A673 (cell line): Measurements from ENCODE around the gene RAB1B. TPM values are rescaled to one million over a fixed set of nuclear protein-coding genes. Genes with fewer than 3 reads are reported as not detected.
A peak's percentile ranks its signal among the peaks of the same experiment; 100 is the strongest.
"Not testable (repeated sequence)": the region's sequence is repeated elsewhere in the genome, so short reads cannot be mapped to it uniquely, and the experiment has no call there.

Source experiments
- BruUV-seq: library from RNA; stranded (reverse); fragments of 400-500 nt; replicated peaks from 2 replicates; lab custom pipeline; 2021; lab: Mats Ljungman, UMichigan
- CTCF ChIA-PET: fragments of 300-600 bp; sonication (Branson Sonifier 250); formaldehyde crosslinking; loops from one replicate; lab custom pipeline; 2022; ENCODE audit warnings: antibody characterized with exemption; lab: Charles Lee
- POLR2A ChIA-PET: fragments of 300-600 bp; sonication (Branson Sonifier 250); formaldehyde crosslinking; loops from one replicate; lab custom pipeline; 2022; ENCODE audit warnings: antibody characterized with exemption; ENCODE audit not compliant: low non-redundant PET; lab: Charles Lee
- DNase-seq: peaks from one replicate; pipeline ENCODE4 v3.0.0-alpha.2; 2015; ENCODE audit warnings: low spot score
- H3K27ac ChIP-seq: fragments of 200-600 bp; sonication (generic); 2 replicates; pipeline ENCODE4 v1.5.1; 2016; ENCODE audit warnings: mixed run types, low read depth, mild to moderate bottlenecking, mixed read lengths, antibody characterized with exemption, low read length; ENCODE audit not compliant: poor library complexity, severe bottlenecking
- H3K27me3 ChIP-seq: fragments of 200-600 bp; sonication (generic); replicated peaks from 2 replicates; pipeline ENCODE4 v1.6.1; 2017; ENCODE audit warnings: mixed run types, low read depth, mild to moderate bottlenecking, mixed read lengths, antibody characterized with exemption, low read length; ENCODE audit not compliant: insufficient read depth, poor library complexity
- H3K36me3 ChIP-seq: fragments of 200-600 bp; sonication (generic); 2 replicates; pipeline ENCODE4 v1.6.1; 2016; ENCODE audit warnings: mixed run types, mild to moderate bottlenecking, mixed read lengths, antibody characterized with exemption, low read length; ENCODE audit not compliant: insufficient read depth, poor library complexity, severe bottlenecking
- H3K4me1 ChIP-seq: fragments of 200-600 bp; sonication (generic); 2 replicates; pipeline ENCODE4 v1.6.1; 2017; ENCODE audit warnings: mixed run types, mild to moderate bottlenecking, mixed read lengths, antibody characterized with exemption, low read length; ENCODE audit not compliant: insufficient read depth, poor library complexity, severe bottlenecking
- H3K4me3 ChIP-seq: fragments of 200-600 bp; sonication (generic); 2 replicates; pipeline ENCODE4 v1.5.1; 2016; ENCODE audit warnings: low read depth, mixed run types, mild to moderate bottlenecking, mixed read lengths, low read length; ENCODE audit not compliant: poor library complexity, severe bottlenecking
- H3K9me3 ChIP-seq: fragments of 200-600 bp; sonication (generic); 2 replicates; pipeline ENCODE4 v1.6.1; 2016; ENCODE audit warnings: mixed run types, low read depth, mild to moderate bottlenecking, mixed read lengths, antibody characterized with exemption, low read length; ENCODE audit not compliant: poor library complexity, severe bottlenecking
- EZH2 ChIP-seq: fragments of 200-600 bp; sonication (generic); IDR thresholded peaks from 2 replicates; pipeline ENCODE4 v1.6.1; 2017; ENCODE audit warnings: borderline replicate concordance, low read depth, mild to moderate bottlenecking, mixed read lengths, antibody characterized with exemption, low read length; ENCODE audit not compliant: poor library complexity, severe bottlenecking
- intact Hi-C: fragments of 100-400 bp; cut with micrococcal nuclease; formaldehyde crosslinking; loops from one replicate; pipeline ENCODE4 v1.10.0; 2022; ENCODE audit not compliant: unreplicated experiment
- total RNA-seq: library from RNA; stranded (reverse); gene quantifications from 2 replicates; pipeline ENCODE4 v1.2.3, GENCODE V29; 2021
- TF ChIP-seq, protein P1 (sequence below): fragments of 300-800, 200-600 bp; sonication (generic); conservative IDR thresholded peaks from 2 replicates; pipeline ENCODE4 v1.5.1; 2017; ENCODE audit warnings: low read depth, mild to moderate bottlenecking, antibody characterized with exemption, low read length, moderate library complexity, mixed read lengths

RAB1B gene
- total RNA-seq, 1 experiment from 2014 or later, result 186 TPM

DNA sequence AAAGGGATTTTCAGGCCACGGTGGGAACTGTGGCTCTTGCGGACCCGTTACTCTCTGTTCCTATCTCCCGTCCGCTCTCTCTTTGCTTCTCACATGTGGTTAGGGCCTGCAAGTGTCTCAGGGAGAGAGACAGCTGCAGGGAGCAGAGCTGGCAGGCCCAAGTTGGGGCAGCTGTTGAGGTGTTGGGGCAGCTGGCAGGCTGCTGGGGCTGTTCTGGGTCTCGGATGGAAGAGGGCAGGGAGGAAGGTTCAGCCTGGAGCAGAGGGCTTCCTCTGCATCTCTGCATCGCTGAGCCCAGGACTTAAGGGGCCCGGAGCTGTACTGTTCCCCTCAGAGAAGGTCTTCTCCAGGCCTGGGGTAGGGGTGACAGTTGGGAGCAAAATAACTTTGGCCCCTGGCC lies 7.0 kb downstream of the RAB1B start:
- ChIA-PET CTCF (no interaction called here), POLR2A (no interaction called here)
- no peak overlapping the region for H3K4me3 ChIP-seq
- intact Hi-C loops, result no loop called here
- no peaks in the 10 kb centered on the region for H3K9me3 ChIP-seq
- no peaks in the 10 kb centered on the region for H3K27me3 ChIP-seq
- peaks cover 19% of the 10 kb centered on the region for H3K4me1 ChIP-seq
- peaks cover 40% of the 10 kb centered on the region for H3K36me3 ChIP-seq
- H3K27ac ChIP-seq, result no peak overlapping the region
- DNase-seq, result no peak
- no TSS peak for BruUV-seq
- TF ChIP-seq EZH2, result no peak
- TF ChIP-seq, protein P1, sequence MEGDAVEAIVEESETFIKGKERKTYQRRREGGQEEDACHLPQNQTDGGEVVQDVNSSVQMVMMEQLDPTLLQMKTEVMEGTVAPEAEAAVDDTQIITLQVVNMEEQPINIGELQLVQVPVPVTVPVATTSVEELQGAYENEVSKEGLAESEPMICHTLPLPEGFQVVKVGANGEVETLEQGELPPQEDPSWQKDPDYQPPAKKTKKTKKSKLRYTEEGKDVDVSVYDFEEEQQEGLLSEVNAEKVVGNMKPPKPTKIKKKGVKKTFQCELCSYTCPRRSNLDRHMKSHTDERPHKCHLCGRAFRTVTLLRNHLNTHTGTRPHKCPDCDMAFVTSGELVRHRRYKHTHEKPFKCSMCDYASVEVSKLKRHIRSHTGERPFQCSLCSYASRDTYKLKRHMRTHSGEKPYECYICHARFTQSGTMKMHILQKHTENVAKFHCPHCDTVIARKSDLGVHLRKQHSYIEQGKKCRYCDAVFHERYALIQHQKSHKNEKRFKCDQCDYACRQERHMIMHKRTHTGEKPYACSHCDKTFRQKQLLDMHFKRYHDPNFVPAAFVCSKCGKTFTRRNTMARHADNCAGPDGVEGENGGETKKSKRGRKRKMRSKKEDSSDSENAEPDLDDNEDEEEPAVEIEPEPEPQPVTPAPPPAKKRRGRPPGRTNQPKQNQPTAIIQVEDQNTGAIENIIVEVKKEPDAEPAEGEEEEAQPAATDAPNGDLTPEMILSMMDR, result no peak

DNA sequence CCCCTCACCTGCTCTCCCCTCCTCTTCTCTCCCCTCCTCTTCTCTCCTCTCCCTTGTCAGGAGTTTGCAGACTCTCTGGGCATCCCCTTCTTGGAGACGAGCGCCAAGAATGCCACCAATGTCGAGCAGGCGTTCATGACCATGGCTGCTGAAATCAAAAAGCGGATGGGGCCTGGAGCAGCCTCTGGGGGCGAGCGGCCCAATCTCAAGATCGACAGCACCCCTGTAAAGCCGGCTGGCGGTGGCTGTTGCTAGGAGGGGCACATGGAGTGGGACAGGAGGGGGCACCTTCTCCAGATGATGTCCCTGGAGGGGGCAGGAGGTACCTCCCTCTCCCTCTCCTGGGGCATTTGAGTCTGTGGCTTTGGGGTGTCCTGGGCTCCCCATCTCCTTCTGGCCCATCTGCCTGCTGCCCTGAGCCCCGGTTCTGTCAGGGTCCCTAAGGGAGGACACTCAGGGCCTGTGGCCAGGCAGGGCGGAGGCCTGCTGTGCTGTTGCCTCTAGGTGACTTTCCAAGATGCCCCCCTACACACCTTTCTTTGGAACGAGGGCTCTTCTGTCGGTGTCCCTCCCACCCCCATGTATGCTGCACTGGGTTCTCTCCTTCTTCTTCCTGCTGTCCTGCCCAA lies 7.7 kb downstream of the RAB1B start:
- BruUV-seq, result no TSS peak
- TF ChIP-seq, protein P1, result no peak
- TF ChIP-seq EZH2, result no peak
- H3K4me3 ChIP-seq, result no peak overlapping the region
- H3K4me1 ChIP-seq, result peaks cover 26% of the 10 kb centered on the region
- no peak for DNase-seq
- no peaks in the 10 kb centered on the region for H3K9me3 ChIP-seq
- intact Hi-C loops, result no loop called here
- no peaks in the 10 kb centered on the region for H3K27me3 ChIP-seq
- H3K27ac ChIP-seq, result no peak overlapping the region
- ChIA-PET POLR2A (no interaction called here), CTCF (no interaction called here)
- H3K36me3 ChIP-seq, result peaks cover 40% of the 10 kb centered on the region

DNA sequence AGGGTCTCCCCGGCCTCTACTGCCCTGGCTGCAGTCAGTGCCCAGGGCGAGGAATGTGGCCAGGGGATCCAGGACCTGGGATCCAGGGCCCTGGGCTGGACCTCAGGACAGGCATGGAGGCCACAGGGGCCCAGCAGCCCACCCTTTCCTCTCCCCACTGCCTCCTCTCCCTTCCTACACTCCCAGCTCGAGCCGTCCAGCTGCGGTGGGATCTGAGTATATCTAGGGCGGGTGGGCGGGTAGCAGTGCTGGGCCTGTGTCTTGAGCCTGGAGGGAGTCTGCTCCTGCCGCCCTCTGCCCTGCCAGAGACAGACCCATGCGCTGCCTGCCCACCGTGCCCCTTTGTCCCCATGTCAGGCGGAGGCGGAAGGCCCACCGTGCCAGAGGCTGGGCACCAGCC lies 8.2 kb downstream of the RAB1B start:
- H3K36me3 ChIP-seq, result peaks cover 39% of the 10 kb centered on the region
- DNase-seq, POLR2A ChIA-PET, intact Hi-C loops, H3K9me3 ChIP-seq, H3K27me3 ChIP-seq, H3K27ac ChIP-seq, BruUV-seq, H3K4me3 ChIP-seq, CTCF ChIA-PET: not testable (repeated sequence)
- peaks cover 27% of the 10 kb centered on the region for H3K4me1 ChIP-seq

DNA sequence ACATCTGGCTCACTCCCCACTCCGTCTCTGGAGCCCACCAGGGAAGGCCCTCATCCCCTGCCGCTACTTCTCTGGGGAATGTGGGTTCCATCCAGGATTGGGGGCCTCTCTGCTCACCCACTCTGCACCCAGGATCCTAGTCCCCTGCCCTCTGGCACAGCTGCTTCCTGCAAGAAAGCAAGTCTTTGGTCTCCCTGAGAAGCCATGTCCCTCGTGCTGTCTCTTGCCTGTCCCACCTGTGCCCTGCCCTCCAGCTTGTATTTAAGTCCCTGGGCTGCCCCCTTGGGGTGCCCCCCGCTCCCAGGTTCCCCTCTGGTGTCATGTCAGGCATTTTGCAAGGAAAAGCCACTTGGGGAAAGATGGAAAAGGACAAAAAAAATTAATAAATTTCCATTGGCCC lies 8.6 kb downstream of the RAB1B start:
- H3K27ac ChIP-seq, intact Hi-C loops, CTCF ChIA-PET, DNase-seq, H3K27me3 ChIP-seq, H3K9me3 ChIP-seq, H3K4me3 ChIP-seq, POLR2A ChIA-PET: not testable (repeated sequence)
- peaks cover 34% of the 10 kb centered on the region for H3K36me3 ChIP-seq
- BruUV-seq, result TSS peak; percentile 56
- peaks cover 27% of the 10 kb centered on the region for H3K4me1 ChIP-seq
